ENCODE measurements around the gene MAP3K12. TPM values are rescaled to one million over a fixed set of nuclear protein-coding genes. Genes with fewer than 3 reads are reported as not detected.

The MAP3K12 gene
- total RNA-seq, 1 donor from 2014 or later = 3.9 TPM

DNA sequence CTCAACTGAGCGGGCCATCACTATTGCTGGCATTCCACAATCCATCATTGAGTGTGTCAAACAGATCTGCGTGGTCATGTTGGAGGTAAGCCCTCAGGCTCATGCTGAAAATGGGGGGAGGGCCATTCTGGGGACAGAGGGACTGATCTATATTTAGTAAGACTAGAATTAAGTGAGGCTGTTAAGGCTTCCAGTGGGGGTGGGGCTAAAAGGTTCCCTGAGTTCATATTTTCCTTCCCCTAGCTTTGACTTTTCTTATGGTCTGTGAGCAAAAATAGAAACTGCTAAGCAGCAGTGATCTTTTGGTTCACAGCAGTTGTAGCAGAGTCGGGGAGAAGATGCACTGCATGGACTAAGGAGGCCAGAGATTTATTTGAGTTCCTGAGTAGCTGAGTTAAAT is 38.2 kb downstream of the MAP3K12 start:
- TF ChIP-seq, protein P1, sequence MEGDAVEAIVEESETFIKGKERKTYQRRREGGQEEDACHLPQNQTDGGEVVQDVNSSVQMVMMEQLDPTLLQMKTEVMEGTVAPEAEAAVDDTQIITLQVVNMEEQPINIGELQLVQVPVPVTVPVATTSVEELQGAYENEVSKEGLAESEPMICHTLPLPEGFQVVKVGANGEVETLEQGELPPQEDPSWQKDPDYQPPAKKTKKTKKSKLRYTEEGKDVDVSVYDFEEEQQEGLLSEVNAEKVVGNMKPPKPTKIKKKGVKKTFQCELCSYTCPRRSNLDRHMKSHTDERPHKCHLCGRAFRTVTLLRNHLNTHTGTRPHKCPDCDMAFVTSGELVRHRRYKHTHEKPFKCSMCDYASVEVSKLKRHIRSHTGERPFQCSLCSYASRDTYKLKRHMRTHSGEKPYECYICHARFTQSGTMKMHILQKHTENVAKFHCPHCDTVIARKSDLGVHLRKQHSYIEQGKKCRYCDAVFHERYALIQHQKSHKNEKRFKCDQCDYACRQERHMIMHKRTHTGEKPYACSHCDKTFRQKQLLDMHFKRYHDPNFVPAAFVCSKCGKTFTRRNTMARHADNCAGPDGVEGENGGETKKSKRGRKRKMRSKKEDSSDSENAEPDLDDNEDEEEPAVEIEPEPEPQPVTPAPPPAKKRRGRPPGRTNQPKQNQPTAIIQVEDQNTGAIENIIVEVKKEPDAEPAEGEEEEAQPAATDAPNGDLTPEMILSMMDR (IDR thresholded peaks at IDR 0.05; ENCODE audit: insufficient read depth, low read length, severe bottlenecking) = no peak
- DNase-seq (ENCODE audit: low read depth) (no peak), FAIRE-seq (no peak)
- H3K36me3 ChIP-seq (ENCODE audit: control insufficient read depth, insufficient read depth, low read length) = peaks cover 44% of the 10 kb centered on the region
- H3K27me3 ChIP-seq (ENCODE audit: control insufficient read depth, insufficient read depth, low read length) = no peaks in the 10 kb centered on the region
- no peak overlapping the region for H3K4me3 ChIP-seq (ENCODE audit: low read depth, low read length)

DNA sequence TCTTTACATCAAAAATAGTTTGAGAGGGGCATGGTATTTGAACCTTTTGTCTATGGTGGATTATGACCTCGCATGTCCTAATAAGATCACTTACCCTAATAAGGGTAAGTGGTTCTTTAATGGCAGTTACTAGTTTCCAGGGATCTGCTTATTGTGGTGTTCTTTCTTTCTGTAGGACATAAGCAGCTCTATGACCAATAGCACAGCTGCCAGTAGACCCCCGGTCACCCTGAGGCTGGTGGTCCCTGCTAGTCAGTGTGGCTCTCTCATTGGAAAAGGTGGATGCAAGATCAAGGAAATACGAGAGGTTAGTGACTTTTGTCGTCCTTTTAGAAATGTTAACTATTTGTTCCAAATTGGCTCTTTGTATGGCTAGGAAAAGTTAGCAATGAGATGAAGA is 40.2 kb downstream of the MAP3K12 start:
- Histone ChIP-seq H3K4me3 (ENCODE audit: low read depth, low read length) (no peak overlapping the region), H3K27me3 (ENCODE audit: control insufficient read depth, insufficient read depth, low read length) (no peaks in the 10 kb centered on the region), H3K36me3 (ENCODE audit: control insufficient read depth, insufficient read depth, low read length) (peaks cover 45% of the 10 kb centered on the region)
- no peak for DNase-seq (ENCODE audit: low read depth)
- TF ChIP-seq, protein P1 (IDR thresholded peaks at IDR 0.05; ENCODE audit: insufficient read depth, low read length, severe bottlenecking) = no peak
- no peak for FAIRE-seq

DNA sequence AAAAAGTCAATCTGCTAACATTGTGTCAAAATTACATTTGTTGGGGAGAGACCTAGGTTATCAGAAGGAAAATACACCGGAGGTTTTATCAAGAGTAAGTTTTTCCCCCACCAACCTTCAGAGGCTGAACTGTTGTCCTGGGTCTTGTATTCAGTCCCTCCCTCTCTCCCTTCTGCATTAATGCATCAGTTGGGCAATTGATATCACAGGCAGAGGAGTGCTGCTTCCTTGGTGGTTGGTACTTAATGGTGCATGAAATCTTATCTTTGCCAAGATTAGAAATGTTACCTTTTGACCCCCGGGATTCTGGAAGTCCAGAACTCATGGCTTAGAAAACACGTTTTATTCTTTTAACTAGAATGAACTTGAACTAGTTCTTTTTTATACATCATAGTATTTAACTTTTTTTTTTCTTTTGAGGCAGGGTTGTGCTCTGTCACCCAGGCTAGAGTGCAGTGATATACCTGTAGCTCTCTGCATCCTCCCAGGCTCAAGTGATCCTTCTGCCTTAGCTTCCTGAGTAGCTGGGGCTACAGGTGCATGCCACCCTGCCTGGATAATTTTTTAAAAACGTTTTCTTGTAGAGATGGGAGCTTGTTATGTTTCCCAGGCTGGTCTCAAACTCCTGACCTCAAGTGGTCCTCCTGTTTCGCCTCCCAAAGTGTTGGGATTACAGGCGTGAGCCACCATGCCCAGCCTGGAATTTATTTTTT is 42.4 kb downstream of the MAP3K12 start:
- DNase-seq (ENCODE audit: low read depth) (no peak), FAIRE-seq (no peak)
- Histone ChIP-seq H3K36me3 (ENCODE audit: control insufficient read depth, insufficient read depth, low read length) (peaks cover 32% of the 10 kb centered on the region), H3K27me3 (ENCODE audit: control insufficient read depth, insufficient read depth, low read length) (no peaks in the 10 kb centered on the region), H3K4me3 (ENCODE audit: low read depth, low read length) (no peak overlapping the region)
- TF ChIP-seq, protein P1 (IDR thresholded peaks at IDR 0.05; ENCODE audit: insufficient read depth, low read length, severe bottlenecking) = no peak

DNA sequence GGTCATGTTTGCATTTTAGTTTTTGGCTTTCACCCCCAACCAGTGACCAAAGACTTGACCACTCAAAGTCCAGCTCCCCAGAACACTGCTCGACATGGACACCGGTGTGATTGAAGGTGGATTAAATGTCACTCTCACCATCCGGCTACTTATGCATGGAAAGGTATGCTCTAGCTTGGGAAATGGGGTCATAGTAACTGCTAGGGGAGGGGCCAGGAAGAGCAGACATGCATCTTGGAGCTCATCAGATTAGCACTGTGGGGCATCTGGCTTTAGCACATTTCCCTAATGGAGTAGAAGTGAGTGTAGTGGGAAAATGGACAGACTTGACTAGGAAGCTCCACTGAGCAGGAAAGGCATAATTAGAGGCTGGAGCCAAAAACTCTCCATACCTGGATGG is 44.6 kb downstream of the MAP3K12 start:
- Histone ChIP-seq H3K36me3 (ENCODE audit: control insufficient read depth, insufficient read depth, low read length) (peaks cover 19% of the 10 kb centered on the region), H3K4me3 (ENCODE audit: low read depth, low read length) (no peak overlapping the region), H3K27me3 (ENCODE audit: control insufficient read depth, insufficient read depth, low read length) (no peaks in the 10 kb centered on the region)
- DNase-seq (ENCODE audit: low read depth) (no peak), FAIRE-seq (no peak)
- TF ChIP-seq, protein P1 (IDR thresholded peaks at IDR 0.05; ENCODE audit: insufficient read depth, low read length, severe bottlenecking) = no peak

DNA sequence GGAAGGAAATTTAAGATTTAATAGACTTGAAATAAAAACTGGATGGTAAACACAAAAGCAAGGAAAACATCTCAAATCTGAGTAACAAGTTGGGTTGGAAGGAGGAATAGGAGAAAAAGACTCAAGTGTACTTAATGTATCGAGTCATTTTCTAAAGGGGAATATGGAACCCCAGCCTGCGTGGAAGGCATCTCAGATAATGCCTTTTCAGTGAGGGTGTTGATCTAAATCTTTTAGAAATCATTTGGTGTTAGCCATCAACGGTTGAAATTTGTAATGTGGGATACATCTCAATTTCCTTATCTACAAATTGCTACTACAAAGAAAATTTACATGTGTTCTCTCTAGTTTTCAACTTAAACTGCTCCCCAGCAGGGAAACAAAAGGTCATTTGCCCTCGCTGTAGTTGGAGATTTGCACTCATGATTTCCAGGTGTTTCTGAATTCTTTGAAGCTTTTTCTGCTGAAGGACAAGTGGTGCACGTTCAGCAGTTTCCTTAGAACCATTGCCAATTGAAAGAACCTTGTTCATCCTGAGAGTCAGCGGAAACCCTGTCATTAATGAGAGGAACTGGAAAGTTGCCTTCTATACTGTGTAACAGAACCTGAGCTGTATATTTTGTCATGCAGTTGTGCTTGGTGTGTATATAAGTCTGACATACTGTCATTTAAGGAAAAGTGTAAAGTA is 45.2 kb downstream of the MAP3K12 start:
- Histone ChIP-seq H3K27me3 (ENCODE audit: control insufficient read depth, insufficient read depth, low read length) (no peaks in the 10 kb centered on the region), H3K4me3 (ENCODE audit: low read depth, low read length) (no peak overlapping the region), H3K36me3 (ENCODE audit: control insufficient read depth, insufficient read depth, low read length) (peaks cover 18% of the 10 kb centered on the region)
- no peak for DNase-seq (ENCODE audit: low read depth)
- FAIRE-seq = no peak
- TF ChIP-seq, protein P1 (IDR thresholded peaks at IDR 0.05; ENCODE audit: insufficient read depth, low read length, severe bottlenecking) = no peak
